HG02571 (cell line): ENCODE data around the gene CTCF.

ENCODE experiments used
- ATAC-seq: cut with Tn5 transposase; IDR thresholded peaks from one replicate; pipeline ENCODE4 v1.9.1; 2021; ENCODE audit warnings: mild to moderate bottlenecking, moderate library complexity; ENCODE audit not compliant: unreplicated experiment

The CTCF gene

DNA sequence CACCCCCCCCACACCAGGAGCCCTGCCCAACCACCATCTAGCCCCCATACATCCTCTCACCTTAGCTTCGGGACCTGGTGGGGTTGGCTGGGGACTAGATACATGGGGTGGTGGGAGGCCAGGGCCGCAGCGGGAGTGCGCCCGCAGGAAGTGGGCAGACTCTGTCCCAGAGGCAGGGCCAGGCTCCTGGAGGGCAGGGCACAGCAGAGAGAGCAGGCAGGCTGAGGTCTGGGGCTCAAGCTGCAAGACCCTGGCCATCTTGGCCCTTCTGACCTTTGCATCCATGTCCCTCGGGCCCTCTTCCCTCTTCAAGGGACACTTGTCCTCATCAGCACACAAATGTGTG is 101.5 kb downstream of the CTCF start:
- no peak for ATAC-seq

DNA sequence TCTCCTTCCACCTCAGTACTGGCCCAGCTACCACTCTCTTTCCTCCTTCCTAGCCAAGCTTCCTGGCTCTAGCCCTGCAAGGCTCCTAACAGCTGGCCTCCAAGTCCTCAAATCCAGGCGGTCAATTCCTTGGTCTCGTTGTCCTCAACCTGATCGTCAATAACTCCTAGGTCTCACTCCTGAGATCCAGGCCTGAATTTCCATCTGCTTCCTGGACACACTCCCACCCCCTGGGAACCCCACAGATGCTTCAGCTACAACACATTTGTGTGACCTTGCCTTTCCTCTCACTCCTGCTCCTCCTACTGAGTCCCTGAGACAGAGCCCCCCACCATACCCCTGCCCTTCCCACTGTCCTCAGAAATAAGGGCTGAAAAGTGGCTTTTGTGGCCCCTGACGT is 101.9 kb downstream of the CTCF start:
- ATAC-seq, result no peak

DNA sequence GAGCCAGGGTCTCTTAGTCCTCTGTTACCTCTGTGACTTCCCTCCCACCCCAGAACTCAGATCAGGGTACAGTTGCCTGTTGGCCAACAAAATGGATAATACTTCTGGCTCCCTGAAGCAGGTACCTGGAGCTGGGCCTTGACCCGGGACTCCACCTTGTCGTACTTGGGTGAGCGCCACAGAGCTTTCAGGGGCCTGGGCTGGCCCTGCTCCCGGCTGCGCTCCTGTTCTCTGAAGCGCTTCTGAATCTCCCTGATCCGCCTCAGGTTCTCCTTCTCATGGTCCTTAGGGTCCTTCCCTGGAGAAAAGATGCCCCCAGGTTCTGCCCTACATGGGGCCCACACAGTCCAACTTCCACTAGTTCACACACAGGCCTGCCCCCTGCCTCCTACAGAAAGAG is 102.5 kb downstream of the CTCF start:
- ATAC-seq, result no peak

DNA sequence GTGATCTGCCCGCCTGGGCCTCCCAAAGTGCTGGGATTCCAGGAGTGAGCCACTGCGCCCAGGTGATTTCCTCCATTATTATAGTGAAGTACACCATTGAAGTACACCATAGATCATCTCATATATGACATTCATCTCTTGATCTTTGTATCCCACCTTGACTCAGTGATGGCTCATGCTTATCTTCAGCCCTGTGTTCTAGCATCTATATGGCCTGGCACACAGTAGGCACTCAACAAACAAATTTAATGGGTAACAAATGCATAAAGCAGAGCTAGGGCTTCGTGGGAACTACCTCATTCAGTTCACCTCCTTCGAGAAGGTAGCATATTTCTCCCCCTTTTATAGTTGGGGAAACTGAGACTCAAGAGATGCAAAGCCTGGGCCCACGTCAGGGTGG is 103.3 kb downstream of the CTCF start:
- no peak for ATAC-seq

DNA sequence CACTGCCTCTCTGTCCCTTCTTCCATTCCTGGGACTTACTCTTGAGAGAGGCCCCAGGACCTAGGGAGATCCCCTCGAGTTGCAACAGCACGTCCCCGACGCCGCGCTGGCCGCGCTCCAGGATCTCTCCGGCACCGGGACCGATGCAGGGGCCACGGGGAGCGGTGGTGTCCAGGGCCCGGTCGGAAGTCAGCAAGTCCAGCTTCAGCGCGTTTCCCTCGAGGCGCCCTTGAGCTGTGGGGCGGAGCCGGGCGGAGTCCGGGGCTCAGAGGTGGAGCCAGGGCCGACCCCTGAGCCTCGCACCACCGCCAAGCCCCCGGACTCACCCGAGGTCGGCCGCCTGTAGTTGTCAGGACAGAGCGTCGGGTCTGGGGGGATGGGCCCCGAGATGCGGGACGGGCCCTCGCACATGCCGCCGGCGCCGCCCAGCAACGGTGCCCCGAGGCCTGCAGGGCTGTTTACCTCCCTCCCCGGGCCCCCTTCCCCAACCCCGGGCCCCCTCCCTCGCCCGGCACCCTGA is 103.8 kb downstream of the CTCF start:
- ATAC-seq, result no peak

DNA sequence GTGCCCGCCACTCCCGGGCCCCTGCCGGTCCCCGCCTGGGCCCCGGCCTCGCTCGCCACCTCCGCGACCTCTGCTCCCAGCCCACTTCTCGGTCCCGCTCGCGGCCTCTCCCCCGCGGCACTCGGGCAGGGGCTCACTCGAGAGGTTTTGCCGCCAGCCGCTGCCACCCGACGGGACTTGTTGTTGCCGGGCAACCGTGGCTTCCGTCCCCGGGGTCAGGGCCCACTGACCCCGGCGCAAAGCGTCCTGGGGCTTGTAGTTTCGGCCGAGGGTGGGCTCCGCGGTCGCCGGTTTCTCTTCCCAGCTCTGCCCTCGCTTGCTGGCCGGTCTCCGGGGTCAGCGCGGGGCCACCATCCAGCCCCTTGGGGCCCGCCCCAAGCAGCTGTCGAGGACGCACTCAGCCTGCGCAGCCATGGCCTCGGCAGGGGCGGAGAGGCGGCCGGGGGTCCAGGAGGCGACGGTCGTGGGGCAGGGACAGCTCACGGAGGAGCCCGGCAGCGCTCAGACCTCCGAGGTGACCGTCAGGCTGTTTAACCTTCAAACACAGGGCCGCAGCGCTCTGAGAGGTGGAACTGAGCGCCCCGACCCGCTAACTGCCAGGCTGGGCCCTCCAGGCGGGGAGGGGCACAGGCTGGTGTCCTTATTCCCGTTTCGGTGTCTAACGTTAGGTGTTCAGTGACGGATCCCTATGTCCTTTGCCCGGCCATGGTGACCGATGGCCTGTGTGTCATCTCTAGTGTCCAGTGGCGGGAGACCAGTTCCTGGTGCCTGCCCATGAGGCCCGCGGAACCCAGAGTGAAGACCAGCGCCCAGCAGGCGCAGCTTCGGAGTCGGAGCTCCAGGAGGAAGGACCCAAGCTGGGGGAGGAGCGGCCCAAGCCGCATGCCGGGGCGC is 104.5 kb downstream of the CTCF start, which contains the start of the genes C16orf86 and ENKD1:
Gene C16orf86, plus strand, starts transcription at position 256 of the 894 bp plus-strand sequence. Its CDS starts 157 bp downstream, at position 413.
Gene ENKD1, minus strand, starts transcription at position 192 of the 894 bp plus-strand sequence. CDS start 308 bp downstream, outside the sequence.
- peak; percentile 57 for ATAC-seq

DNA sequence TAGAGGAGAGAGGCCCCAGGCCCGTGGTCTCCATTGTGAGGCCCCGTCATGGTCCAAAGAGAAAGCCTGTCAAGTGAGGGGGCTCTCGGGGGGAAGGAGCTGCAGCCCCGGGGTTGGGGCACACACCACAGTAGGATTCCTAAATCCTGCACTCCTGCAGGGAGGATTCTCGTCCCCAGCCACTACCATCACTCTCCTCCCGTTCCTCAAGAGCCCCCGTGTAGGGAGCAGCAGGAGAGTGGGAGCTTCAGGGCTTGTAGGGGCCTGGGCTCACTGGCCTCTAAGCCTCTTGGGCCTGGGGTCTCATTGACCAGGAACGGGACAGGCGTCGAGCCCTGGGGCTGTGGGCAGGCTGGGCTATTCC is 105.1 kb downstream of the CTCF start:
- no peak for ATAC-seq

DNA sequence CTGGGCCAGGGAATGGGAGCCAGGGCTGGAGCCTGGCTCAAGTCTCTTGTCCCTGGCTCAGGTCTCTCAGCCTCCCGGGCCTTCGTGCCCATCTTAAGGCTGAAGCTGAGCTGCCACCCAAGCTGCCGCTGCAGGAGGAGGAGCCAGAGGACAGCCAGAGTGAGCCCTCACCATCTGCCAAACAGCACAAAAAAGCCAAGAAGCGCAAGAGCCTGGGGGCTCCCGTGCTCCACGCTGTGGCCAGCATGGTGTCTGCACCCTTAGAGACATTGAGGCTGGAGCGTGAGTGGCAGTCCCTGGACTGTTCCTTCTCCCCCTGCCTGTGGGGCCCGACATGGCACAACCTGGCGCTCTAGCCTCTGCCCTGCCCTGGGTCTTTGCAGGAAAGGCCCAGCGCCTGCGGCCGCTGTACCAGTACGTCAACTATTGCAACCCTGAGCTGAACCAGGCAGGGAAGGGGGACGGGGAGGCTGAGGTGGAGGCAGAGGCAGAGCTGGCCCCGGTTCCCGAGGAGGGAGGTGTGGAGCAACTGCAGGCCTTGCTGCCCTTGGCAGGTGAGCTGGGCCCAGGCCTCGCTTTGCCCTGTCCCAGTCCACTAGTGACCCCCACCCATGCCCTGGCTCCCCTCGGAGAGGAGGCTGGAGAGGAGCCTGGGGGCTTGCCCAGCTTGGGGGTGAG is 105.6 kb downstream of the CTCF start:
- ATAC-seq, result peak; percentile 68

DNA sequence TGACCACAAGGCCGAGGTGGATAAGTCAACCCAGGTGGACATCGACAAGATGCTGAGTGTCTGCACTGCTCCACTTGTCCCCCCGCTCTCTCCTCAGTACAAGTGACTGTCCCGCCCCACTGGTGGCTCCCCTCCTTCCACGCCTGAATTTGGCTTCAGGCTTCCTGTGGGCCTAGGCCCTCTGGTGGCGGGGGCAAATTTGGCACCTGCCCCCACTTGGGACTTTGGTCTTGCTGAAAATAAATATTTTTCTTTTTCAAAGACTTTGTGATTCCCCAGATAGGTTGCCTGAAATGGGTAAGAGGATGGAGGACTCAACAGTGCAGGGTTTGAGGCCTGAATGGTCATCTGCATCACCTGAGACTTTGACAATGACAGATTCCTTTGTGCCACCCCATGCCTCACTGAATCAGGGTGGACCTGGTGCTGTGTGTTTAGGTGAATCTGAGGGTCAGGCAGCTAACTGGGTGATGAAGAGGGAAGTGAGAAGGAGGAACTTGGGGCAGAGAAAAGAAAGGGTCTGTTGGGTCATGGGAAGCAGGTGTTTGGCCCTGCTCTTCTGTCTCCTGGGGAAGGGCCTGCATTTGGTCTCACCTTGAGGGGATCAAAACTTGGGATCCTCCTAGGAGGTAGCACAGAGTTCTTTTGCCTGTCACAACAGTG is 106.3 kb downstream of the CTCF start:
- no peak for ATAC-seq

DNA sequence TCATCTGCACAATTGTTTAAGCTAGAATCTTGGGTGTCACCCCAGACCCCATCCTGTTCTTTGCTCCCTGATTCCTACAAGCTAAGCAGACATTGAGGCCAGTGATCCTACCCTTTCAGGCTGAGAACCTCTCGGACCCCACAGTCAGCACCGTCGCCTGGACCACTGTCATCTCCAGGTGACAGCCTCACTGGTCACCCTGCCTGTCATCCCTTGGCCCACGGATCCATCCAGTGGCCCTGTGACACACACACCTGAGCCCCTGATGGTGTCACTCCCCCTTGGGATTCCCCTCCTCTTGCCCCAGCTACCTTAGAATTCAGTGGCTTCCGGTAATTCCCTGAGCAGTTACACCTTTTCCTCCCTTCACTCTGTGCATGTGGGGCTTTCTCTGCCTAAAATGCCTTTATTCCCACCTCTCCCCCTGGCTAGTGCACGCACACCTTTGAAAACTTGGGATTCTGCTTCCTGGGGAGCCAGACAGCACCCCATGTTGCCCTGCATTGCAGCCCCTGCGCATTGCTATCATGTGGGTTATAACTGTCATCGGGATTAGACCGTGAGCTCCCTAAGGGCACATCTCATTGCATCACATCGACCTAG is 107.3 kb downstream of the CTCF start:
- no peak for ATAC-seq

DNA sequence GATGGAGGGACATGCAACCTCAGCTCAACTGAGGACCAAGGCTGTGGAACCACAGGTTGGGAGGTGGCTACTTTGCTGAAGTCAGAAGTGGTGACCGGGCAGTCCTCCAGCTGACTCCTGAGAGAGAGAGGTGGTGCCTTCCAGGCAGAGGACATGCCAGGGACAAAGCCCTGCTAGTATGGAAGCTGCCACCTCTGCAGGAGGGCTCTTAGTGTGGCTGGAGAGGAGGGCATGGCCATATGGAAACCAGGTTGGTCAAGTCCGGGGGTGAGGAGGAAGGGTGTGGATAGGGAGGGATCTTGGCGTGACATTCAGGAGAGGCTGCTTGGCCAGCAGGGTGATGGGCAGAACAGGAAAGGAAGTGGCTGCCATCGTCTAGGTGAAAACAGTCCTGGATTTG is 110.0 kb downstream of the CTCF start:
- ATAC-seq, result no peak

DNA sequence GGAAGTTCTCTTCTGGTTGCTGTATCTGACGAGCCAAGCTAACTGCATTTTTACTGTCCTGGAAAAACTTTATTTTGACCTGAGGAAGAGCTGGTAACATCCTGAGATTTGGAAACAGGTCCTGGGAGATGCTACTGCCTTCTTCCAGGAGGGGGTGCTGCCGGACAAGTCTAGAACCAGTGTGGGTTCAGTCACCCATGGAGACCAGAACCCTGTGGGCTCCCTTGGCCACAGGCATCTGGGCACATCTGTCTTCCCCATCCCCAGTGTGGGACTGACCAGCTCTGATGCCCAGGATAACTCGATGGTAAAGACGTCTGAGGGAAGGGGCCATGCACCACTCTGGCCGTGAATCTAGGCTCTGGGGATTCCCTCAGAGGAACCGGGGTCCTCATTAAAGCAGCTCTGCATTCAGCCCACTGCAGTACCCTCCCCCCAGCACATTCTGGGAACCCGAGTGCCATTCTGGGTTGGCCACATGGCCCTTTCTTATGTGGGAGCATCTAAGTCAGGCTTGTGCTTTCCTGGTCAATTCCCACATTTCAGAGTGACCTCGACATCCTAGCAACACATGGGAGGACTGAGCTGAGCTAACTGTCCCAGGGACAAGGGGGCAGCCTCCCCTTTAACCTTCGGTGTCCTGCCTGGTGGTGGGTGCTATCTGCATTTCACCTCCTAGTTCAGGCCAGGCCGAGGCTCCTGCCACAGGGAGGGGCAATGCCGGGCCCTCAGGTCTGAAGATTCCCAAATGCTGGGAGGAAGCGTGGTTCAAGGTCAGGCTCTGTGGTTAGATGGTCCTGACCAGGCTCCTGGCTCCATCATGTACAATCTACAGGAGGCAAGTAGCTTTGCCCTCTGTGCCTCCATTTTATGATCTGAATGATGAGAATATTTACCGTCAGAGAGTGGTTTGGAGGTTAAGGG is 110.7 kb downstream of the CTCF start:
- ATAC-seq, result no peak

DNA sequence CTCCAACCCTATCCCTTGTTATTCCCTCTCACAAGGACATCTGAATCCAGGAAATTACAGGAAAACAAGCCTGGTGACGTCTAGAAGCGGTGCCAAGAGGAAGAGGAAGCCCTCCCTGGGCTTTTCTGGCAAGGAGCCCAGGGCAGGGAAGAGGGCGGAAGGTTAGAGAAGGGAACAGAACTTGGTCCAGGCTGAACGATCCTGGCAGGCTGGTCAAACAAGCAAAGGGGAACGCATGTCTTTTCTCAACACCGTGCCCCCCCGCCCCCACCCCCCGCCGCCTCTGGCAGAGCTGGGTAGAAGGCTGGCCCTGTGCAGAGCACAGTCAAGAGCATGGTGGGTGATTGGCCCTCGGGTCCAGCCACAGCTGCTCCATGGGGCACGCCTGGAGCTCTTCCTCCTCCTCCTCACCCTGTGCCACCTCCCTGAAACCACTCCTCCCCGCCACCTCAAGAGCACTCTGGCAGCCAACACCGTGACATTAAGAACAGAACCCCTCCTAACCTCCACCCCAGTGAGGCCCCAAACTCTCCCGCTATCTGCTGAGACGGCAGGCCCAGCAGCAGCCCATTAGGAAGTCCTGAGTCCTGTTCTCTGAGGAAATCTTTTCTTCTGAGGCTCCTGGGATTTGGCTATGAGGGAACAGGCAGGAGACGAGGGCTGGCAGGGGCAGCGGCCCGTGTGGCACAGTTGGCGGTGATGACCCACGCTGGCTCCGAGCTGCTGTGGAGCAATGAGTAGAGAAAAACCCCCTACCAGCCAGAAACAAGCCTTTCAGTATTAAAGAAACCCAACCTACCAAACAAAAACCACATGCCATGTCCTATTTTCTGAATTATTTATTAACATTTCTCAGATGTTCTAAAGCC is 111.6 kb downstream of the CTCF start:
- ATAC-seq, result no peak

DNA sequence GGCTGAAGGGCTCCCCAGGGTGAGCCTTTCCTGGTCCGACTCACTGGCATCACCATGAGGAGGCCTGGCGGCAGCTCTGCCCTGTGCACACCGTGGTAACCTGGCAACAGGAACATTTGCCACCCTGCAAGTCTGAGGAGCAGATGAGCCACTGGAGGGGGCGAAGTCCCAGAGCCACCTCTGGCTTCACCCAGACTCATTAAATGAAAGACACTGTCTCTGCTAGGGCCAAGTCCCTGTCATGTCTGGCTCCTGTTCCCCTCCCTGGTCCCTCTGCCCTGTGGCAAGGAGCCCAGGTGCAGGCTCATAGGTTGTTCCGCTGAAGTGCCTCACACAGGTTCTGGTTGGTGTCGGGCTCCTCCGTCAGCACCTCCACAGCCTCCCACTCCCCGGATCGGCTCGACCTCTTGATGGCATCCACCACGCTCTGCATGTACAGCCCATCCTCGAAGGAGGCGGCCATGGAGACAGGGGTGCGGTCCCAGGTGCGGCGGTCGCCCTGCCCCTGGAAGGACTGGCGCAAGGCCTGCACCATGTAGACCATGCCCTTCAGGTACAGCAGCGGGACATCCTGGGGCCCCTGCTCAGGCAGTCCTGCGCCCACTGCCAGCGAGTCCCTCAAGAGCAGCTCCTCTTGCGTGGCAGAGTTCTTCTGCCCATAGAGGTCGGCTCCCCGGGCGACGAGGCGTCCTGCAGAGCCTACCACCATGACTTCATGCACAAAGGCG is 112.7 kb downstream of the CTCF start:
- no peak for ATAC-seq

DNA sequence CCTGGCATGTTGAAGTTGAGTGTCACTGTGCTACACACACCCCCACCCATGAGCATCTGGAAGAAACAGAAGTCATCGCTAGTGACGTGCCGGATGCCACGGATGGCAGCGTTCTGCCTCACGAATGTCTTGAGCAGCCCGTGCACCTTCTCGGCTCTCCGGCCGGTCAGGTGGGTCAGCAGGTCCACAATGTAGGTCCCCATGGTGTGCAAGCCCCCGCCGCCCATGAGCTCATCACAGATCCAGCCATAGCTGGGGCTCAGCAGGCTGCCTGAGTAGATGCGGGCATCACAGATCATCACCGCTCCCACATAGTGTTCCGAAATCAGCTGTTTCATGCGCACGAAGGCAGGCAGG is 113.2 kb downstream of the CTCF start:
- ATAC-seq, result no peak

DNA sequence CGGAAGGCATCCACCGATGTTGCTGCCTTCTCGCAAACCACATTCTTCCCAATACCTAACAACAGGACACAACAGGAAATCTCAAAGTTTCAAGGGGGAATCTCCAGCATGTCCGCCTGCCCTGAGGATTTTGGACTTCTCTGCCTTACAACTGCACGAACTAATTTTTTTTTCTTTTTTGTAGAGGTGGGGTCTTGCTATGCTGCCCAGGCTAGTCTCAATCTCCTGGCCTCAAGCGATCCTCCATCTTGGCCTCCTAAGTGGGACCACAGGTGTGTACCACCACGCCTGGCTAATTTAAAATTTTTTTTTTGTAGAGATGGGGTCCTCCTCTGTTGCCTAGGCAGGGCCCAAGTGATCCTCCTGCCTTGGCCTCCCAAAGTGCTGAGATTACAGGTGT is 113.7 kb downstream of the CTCF start:
- ATAC-seq, result no peak

DNA sequence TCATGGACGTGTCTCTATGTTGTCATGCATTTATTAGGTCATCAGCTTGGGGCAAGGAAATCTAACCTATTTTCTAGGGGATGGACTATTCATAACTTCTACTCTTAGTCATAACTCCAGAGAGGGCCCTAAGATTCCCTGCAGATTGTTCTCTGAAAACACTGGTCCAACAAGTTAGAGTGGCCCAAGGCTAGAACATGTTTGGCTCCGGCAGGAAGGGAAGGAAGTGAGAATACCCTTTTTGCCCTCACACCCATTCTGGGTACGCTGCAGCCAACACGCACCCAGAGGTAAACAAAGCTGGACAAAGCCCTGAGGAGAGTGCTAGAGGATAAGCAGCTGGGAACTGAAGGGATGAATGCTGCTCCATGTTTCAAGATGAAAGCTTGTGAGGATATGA is 114.2 kb downstream of the CTCF start:
- no peak for ATAC-seq

DNA sequence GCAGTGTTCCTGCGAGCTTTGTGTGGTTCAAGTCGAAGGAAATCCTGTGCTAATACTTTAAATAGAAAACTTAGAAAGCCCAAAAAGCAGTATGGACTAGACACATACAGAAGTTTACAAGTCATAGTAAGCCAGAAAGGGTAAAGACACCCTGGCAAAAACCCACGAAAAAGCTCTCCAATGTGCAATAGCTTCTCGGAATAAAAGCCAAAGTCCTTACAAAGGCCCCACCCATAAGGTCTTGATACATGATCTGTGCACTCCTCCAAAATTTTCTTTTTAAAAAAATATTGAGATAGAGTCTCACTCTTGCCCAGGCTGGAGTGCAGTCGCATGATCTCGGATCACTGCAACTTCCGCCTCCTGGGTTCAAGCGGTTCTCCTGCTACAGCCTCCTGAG is 114.6 kb downstream of the CTCF start:
- ATAC-seq, result no peak

DNA sequence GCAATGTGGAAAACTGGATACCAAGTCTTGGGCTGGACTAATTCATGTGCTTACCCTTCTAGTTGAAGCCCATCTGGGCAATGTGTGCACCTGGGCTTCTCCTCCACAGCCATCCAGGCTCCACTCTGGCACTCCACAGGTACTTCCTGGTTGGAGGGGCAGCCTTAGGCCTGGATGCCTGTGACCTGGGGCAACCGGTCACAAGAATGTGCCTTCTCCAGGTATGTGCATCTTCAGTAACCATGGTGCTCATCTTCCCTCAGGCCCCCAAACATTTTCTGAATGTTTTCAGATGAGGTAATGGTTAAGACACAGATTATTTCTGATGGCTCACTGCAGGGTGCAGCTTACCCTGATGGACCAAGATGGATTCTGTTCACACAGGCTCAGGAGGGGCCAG is 115.4 kb downstream of the CTCF start:
- no peak for ATAC-seq
